ENCODE measurements around the gene CLCA4. TPM values are rescaled to one million over a fixed set of nuclear protein-coding genes. Genes with fewer than 3 reads are reported as not detected.

CLCA4 gene
- total RNA-seq, 4 donors from 2014 or later = not detected

DNA sequence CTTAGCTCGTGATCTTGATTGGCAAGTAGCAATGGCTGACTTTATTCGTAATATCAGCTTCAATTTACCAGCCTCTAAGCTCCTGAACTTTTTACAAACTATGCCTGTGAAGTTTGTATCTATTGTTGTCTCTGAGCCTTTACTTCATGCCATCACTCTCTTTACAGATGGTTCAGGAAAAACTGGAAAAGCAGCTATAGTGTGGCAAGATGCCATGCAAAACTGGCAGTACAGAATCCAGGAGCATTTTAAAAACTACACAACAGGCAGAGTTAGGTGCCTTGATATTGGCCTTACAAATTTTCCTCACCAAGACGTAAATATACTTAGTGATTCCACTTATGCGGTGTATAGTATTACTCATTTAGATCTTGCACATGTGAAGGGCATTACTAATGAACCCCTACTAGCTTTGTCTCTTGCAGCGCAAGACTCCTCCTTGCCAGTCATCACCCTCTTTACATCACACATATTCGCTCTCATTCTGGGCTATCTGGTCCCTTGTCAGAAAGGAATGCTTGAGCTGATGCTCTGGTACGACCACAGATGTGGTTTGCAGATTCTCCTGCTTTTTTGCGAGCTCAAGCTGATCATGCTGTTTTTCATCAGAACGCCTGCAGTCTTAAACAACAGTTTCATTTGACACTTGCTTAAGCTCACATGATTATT, 41.8 kb upstream of the CLCA4 start:
- DNase-seq = peak; percentile 60 to 65

DNA sequence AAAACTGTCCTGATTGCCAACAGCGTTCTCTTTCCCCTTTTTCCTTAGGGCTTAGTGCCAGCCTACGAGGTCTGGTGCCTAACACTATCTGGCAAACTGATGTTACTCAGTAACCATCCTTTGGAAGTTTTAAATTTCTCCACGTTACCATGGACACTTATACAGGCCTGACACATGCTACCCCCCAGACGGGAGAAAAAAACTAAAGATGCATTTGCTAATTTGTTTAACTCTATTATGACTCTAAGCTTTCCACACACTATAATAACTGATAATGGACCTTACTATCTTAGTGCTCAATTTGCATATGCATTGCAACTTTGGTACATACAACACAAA, 41.3 kb upstream of the CLCA4 start:
- DNase-seq = no peak
- H3K4me1 ChIP-seq = peaks cover 0 to 14% of the 10 kb centered on the region in 2 donors

More for the DNA sequence above, 41.8 kb upstream of the CLCA4 start:
- 80 to 82% methylated on average over 9 of the region's 9 CpGs for WGBS, 2 donors
- Histone ChIP-seq H3K27me3 (no peaks in the 10 kb centered on the region), H3K9me3 (no peaks in the 10 kb centered on the region), H3K4me3 (replicated peaks in 1 of 3) (no peak overlapping the region), H3K4me1 (peaks cover 0 to 14% of the 10 kb centered on the region in 2 donors), H3K36me3 (no peaks in the 10 kb centered on the region), H3K27ac (peak overlapping the region in 2 of 3 donors; percentile 69 to 91)
- TF ChIP-seq POLR2A (IDR thresholded peaks at IDR 0.05) = no peak
- TF ChIP-seq, protein P1, sequence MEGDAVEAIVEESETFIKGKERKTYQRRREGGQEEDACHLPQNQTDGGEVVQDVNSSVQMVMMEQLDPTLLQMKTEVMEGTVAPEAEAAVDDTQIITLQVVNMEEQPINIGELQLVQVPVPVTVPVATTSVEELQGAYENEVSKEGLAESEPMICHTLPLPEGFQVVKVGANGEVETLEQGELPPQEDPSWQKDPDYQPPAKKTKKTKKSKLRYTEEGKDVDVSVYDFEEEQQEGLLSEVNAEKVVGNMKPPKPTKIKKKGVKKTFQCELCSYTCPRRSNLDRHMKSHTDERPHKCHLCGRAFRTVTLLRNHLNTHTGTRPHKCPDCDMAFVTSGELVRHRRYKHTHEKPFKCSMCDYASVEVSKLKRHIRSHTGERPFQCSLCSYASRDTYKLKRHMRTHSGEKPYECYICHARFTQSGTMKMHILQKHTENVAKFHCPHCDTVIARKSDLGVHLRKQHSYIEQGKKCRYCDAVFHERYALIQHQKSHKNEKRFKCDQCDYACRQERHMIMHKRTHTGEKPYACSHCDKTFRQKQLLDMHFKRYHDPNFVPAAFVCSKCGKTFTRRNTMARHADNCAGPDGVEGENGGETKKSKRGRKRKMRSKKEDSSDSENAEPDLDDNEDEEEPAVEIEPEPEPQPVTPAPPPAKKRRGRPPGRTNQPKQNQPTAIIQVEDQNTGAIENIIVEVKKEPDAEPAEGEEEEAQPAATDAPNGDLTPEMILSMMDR (IDR thresholded peaks at IDR 0.05) = no peak
- intact Hi-C loops (cut with DNase I) = no loop called here

DNA sequence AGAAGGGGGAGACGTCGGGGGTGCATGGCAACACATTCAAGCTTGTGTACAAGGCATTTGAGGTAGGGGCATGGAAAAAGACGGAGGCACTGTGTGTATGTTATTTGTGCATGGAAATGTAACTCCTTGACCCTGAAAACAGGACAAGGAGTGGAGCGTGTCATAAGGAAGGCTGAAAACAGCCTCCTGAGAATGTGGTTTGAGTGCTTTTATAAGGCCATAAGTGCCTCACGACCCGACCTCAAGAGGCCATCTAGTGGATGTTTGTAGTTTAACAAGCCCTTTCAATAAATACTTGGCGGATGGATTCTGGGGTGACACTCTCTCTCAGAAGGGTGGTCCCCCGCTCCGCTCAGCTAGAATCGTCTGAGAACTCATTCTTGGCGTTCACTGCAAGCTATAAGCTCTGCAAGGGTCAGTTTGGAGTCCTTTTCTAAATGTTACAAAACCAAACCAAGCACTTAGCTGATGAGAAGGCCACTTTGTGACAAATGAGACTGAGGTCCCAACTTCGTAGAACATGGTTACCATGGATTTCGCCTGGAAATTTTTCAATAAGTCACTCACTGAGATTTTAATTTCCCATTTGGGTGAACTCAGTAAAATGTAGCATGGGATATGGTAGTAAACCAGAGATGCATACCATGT, 38.8 kb upstream of the CLCA4 start:
- TF ChIP-seq, protein P1 (IDR thresholded peaks at IDR 0.05) = peak; percentile 20 to 68 (median 59)
- no peak for TF ChIP-seq POLR2A (IDR thresholded peaks at IDR 0.05)
- intact Hi-C loops (cut with DNase I) = no loop called here
- H3K36me3 ChIP-seq = no peaks in the 10 kb centered on the region
- no peak overlapping the region for H3K4me3 ChIP-seq (replicated peaks in 1 of 3)
- peaks cover 0 to 11% of the 10 kb centered on the region in 2 donors for H3K4me1 ChIP-seq
- no peaks in the 10 kb centered on the region for H3K27me3 ChIP-seq
- no peak overlapping the region for H3K27ac ChIP-seq
- 23 to 24% methylated on average over 13 of the region's 13 CpGs for WGBS, 2 donors
- peak; percentile 37 to 49 for DNase-seq
- H3K9me3 ChIP-seq = no peaks in the 10 kb centered on the region

More for the DNA sequence above, 41.3 kb upstream of the CLCA4 start:
- H3K27ac ChIP-seq = no peak overlapping the region
- TF ChIP-seq, protein P1 (IDR thresholded peaks at IDR 0.05) = no peak
- no peak for TF ChIP-seq POLR2A (IDR thresholded peaks at IDR 0.05)
- intact Hi-C loops (cut with DNase I) = no loop called here
- no peaks in the 10 kb centered on the region for H3K9me3 ChIP-seq
- no peaks in the 10 kb centered on the region for H3K36me3 ChIP-seq
- WGBS, 2 donors = 81 to 83% methylated on average over 4 of the region's 4 CpGs
- no peak overlapping the region for H3K4me3 ChIP-seq (replicated peaks in 1 of 3)
- H3K27me3 ChIP-seq = no peaks in the 10 kb centered on the region

DNA sequence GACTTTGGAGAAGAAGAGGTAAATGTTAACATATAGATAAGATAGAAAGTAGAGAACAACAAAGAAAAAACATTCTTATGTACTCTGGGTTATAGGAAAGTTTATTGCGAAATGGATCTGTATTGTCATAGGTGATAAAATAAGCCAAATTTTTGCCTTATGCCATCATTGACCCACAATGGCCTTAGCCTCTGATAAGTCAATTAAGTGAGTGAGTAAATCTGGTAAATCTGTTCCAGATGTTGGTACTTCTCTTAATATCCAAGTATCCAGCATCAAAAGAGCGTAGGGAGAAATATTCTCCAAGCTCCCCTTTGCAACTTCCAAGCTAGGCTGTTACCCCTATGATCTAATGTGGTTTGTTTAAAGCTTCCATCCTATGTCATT, 38.3 kb upstream of the CLCA4 start:
- no peak overlapping the region for H3K4me3 ChIP-seq (replicated peaks in 1 of 3)
- TF ChIP-seq, protein P1 (IDR thresholded peaks at IDR 0.05) = no peak
- TF ChIP-seq POLR2A (IDR thresholded peaks at IDR 0.05) = no peak
- intact Hi-C loops (cut with DNase I) = no loop called here
- peaks cover 0 to 6% of the 10 kb centered on the region in 2 donors for H3K4me1 ChIP-seq
- WGBS, 2 donors = 88 to 92% methylated on average over 2 of the region's 2 CpGs
- H3K9me3 ChIP-seq = no peaks in the 10 kb centered on the region
- DNase-seq = no peak
- H3K36me3 ChIP-seq = no peaks in the 10 kb centered on the region
- H3K27me3 ChIP-seq = no peaks in the 10 kb centered on the region
- H3K27ac ChIP-seq = no peak overlapping the region

DNA sequence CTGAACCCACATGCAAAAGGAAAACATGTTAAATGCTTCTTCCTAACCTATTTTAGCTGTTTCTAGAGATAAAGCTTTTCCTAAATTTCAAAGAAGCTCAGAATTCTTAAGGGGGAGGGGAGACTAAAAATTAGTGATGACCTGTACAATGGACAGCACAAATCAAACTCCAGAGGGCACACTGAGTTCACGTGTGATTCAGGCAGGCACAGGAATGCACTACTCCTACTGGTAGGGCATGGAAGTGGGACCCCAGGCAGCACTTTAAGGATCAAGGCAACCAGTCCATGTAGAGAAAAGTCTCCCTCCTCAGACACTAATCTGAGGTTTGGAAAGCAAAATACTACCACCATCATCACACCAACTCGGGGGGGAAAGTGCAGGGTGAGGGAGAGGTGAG, 31.3 kb upstream of the CLCA4 start:
- Histone ChIP-seq H3K36me3 (no peaks in the 10 kb centered on the region), H3K4me1 (no peaks in the 10 kb centered on the region), H3K27ac (no peak overlapping the region), H3K27me3 (no peaks in the 10 kb centered on the region), H3K9me3 (no peaks in the 10 kb centered on the region), H3K4me3 (replicated peaks in 1 of 3) (no peak overlapping the region)
- intact Hi-C loops (cut with DNase I) = no loop called here
- 54 to 64% methylated on average over 2 of the region's 2 CpGs for WGBS, 2 donors
- no peak for TF ChIP-seq POLR2A (IDR thresholded peaks at IDR 0.05)
- TF ChIP-seq, protein P1 (IDR thresholded peaks at IDR 0.05) = peak in 1 of 6 experiments; percentile 3
- DNase-seq = no peak
